Calu3 (cell line): ENCODE data around the gene SSBP3. TPM values are rescaled to one million over a fixed set of nuclear protein-coding genes. Genes with fewer than 3 reads are reported as not detected.

ENCODE experiments used
- BruUV-seq: library from RNA; stranded (reverse); fragments of 400-500 nt; replicated peaks from 2 replicates; lab custom pipeline; 2021; lab: Mats Ljungman, UMichigan
- CTCF ChIA-PET: fragments of 300-600 bp; sonication (Branson Sonifier 250); formaldehyde crosslinking; loops from one replicate; lab custom pipeline; 2022; ENCODE audit warnings: antibody characterized with exemption; lab: Charles Lee
- DNase-seq: peaks from one replicate; pipeline ENCODE4 v3.0.0; 2022
- H3K27ac Mint-ChIP-seq: one replicate; pipeline ENCODE4 v1.8.0; 2022; ENCODE audit warnings: mixed read lengths; ENCODE audit not compliant: unreplicated experiment
- H3K27me3 Mint-ChIP-seq: one replicate; pipeline ENCODE4 v1.8.0; 2022; ENCODE audit warnings: mixed read lengths; ENCODE audit not compliant: unreplicated experiment
- H3K36me3 Mint-ChIP-seq: one replicate; pipeline ENCODE4 v1.8.0; 2022; ENCODE audit warnings: mild to moderate bottlenecking, moderate library complexity, mixed read lengths; ENCODE audit not compliant: insufficient read depth, unreplicated experiment
- H3K4me1 Mint-ChIP-seq: one replicate; pipeline ENCODE4 v1.8.0; 2022; ENCODE audit warnings: mild to moderate bottlenecking, low read depth, mixed read lengths; ENCODE audit not compliant: unreplicated experiment
- H3K4me3 Mint-ChIP-seq: one replicate; pipeline ENCODE4 v1.8.0; 2022; ENCODE audit warnings: mild to moderate bottlenecking, low read depth, moderate library complexity, mixed read lengths; ENCODE audit not compliant: unreplicated experiment
- H3K9me3 Mint-ChIP-seq: one replicate; pipeline ENCODE4 v1.8.0; 2022; ENCODE audit warnings: low read depth, mixed read lengths; ENCODE audit not compliant: unreplicated experiment
- intact Hi-C: fragments of 100-400 bp; cut with micrococcal nuclease; formaldehyde crosslinking; loops from one replicate; pipeline ENCODE4 v1.10.0; 2022; ENCODE audit not compliant: unreplicated experiment
- total RNA-seq: library from RNA; stranded (reverse); gene quantifications from 2 replicates; pipeline ENCODE4 v1.2.3, GENCODE V29; 2022
- TF ChIP-seq, protein P1 (sequence below): fragments of 200-600 bp; IDR thresholded peaks from one replicate; pipeline ENCODE4 v1.8.0; 2022; ENCODE audit warnings: antibody characterized with exemption; ENCODE audit not compliant: unreplicated experiment

The SSBP3 gene
- total RNA-seq, 1 experiment from 2014 or later, result 16.6 TPM

DNA sequence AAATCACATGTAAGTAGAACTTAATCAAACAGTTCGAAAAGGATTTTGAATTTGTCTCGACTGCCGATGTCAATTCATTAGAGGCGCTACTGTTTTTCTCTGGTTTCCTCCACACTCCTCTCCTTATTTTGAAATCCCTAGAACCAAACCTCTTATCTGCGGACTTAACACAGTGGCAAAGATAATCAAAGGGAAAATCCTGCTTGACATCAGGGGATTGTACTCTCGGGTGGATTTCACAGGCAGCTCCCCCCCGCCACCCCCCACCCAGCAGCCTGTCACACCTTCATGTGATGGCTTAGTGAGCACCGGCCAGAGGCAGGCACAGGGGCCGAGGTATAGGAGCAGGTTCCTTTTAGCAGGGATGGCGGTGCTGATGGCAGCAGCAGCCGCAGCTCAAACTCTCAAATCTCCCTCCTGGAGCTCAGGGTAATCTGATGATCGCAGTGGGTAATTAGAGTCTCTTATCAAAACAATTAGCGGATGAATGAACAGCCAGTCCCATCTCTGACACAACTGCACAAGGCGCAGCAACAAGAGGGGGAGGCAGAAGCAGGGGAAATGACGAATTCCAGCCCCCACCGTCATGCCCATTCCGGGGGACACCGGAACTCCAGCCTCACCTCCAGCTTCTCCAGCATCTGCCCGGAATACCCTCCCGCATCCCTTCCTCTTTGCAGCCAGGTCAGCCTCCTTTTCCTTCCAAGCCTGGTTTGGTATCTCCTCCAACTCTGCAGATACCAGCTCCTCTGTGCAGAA, 80.3 kb downstream of the SSBP3 start:
- Mint-ChIP-seq H3K27me3 (no peaks in the 10 kb centered on the region), H3K4me1 (no peaks in the 10 kb centered on the region), H3K4me3 (no peak overlapping the region), H3K9me3 (no peaks in the 10 kb centered on the region), H3K27ac (no peak overlapping the region), H3K36me3 (no peaks in the 10 kb centered on the region)
- intact Hi-C loops, result no loop called here
- BruUV-seq, result no TSS peak
- TF ChIP-seq, protein P1, sequence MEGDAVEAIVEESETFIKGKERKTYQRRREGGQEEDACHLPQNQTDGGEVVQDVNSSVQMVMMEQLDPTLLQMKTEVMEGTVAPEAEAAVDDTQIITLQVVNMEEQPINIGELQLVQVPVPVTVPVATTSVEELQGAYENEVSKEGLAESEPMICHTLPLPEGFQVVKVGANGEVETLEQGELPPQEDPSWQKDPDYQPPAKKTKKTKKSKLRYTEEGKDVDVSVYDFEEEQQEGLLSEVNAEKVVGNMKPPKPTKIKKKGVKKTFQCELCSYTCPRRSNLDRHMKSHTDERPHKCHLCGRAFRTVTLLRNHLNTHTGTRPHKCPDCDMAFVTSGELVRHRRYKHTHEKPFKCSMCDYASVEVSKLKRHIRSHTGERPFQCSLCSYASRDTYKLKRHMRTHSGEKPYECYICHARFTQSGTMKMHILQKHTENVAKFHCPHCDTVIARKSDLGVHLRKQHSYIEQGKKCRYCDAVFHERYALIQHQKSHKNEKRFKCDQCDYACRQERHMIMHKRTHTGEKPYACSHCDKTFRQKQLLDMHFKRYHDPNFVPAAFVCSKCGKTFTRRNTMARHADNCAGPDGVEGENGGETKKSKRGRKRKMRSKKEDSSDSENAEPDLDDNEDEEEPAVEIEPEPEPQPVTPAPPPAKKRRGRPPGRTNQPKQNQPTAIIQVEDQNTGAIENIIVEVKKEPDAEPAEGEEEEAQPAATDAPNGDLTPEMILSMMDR, result no peak
- CTCF ChIA-PET, result no interaction called here
- DNase-seq, result no peak

DNA sequence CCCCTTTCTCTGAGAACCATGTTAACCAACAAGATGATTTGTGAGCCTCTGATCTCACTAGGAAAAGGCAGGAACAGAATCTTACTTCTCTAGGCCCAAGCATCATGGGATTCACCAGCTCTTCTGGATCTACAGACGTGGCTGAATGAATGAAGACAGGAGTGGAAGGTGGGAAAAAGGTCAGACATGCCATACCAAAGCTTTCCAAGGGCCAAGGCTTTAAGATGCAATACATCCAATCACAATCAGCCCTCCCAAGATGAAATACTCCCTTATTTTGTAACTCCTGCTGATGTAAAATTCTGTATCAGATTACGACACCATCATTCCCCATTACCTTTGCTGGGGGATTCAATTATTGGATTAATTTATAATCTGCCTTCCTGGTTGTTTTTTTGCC, 80.9 kb downstream of the SSBP3 start:
- no peaks in the 10 kb centered on the region for H3K4me1 Mint-ChIP-seq
- no peaks in the 10 kb centered on the region for H3K9me3 Mint-ChIP-seq
- no peak overlapping the region for H3K27ac Mint-ChIP-seq
- no peaks in the 10 kb centered on the region for H3K36me3 Mint-ChIP-seq
- BruUV-seq, result no TSS peak
- TF ChIP-seq, protein P1, result no peak
- DNase-seq, result no peak
- H3K27me3 Mint-ChIP-seq, result no peaks in the 10 kb centered on the region
- intact Hi-C loops, result no loop called here
- CTCF ChIA-PET, result no interaction called here
- no peak overlapping the region for H3K4me3 Mint-ChIP-seq

DNA sequence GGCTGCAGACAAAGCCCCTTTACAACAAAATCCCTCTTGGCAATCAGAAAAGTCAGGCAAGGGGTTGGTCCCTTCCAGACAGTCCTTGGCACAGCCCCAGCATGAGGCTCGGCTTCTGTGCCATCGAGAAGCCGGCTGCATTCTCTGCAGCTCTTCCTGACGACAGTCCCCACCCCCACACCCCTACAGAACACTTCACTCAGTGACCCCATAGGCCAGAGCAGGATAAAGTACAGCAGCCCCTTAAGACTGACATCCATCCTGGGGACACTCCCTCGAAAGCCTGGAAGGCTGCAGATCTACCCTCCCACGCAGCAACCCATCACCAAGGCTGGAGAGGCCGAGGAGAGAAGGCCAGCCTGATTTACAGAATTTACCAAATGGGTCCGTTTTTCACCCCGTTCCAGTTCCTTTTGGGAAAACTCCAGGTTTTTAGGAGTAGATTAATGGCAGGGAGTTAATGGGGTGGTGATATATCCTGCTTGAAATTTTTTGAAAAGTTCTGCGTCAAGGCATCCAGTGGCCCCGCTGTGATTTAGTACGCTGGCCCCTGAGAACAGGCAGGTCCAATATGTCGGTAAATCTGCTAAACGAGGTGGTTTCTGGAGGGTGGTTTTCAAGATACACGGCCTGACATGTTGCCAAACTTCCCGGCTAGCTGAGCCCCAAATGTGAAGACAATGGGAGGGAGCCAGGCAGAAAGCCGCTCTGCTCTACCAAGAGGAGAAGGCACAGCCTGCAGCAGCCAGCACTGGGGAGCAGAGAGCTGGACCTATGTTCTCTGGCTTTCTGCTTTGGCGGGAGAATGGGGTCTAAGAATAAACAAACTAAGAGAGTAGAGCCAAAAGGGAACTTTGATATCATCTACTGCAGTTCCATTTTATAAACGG, 81.7 kb downstream of the SSBP3 start:
- H3K4me1 Mint-ChIP-seq, result no peaks in the 10 kb centered on the region
- CTCF ChIA-PET, result no interaction called here
- H3K27me3 Mint-ChIP-seq, result no peaks in the 10 kb centered on the region
- DNase-seq, result no peak
- H3K36me3 Mint-ChIP-seq, result no peaks in the 10 kb centered on the region
- no TSS peak for BruUV-seq
- no peak overlapping the region for H3K4me3 Mint-ChIP-seq
- no peak overlapping the region for H3K27ac Mint-ChIP-seq
- H3K9me3 Mint-ChIP-seq, result no peaks in the 10 kb centered on the region
- TF ChIP-seq, protein P1, result no peak
- intact Hi-C loops, result no loop called here

DNA sequence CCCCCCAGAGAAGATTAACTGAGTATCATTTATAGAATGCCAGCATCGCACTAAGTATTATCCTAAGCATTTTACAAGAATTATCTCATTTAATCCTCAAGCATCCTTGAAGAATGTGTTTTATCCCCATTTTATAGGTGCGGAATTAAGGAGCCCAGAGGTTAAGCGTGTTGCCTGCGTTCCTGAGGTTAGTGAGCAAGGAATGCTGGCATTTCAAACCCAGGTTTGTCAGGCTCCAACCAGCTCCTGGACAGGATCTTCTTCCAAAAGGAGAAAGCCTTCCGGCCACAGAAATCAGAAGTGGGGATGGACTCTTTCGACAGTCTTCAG, 82.3 kb downstream of the SSBP3 start:
- Mint-ChIP-seq H3K27ac (no peak overlapping the region), H3K4me3 (no peak overlapping the region), H3K27me3 (no peaks in the 10 kb centered on the region), H3K4me1 (no peaks in the 10 kb centered on the region), H3K36me3 (no peaks in the 10 kb centered on the region), H3K9me3 (no peaks in the 10 kb centered on the region)
- no TSS peak for BruUV-seq
- no peak for DNase-seq
- TF ChIP-seq, protein P1, result no peak
- intact Hi-C loops, result no loop called here
- CTCF ChIA-PET, result no interaction called here
